Tibial nerve (tissue), 4 donors: ENCODE data around the gene LRRC74B. TPM values are rescaled to one million over a fixed set of nuclear protein-coding genes. Genes with fewer than 3 reads are reported as not detected.

Experiments
- DNase-seq, 2 donors: peaks; one replicate each; pipeline ENCODE4 v3.0.0-alpha.2; 2019; ENCODE audit warnings: low spot score in 2 of 2
- H3K27ac ChIP-seq, 4 donors: fragments of 200-600 bp; sonication (generic) in 3 of 4; one replicate each; pipeline ENCODE4 v1.5.1; 2017 to 2019; ENCODE audit warnings: mild to moderate bottlenecking in 1 of 4
- H3K27me3 ChIP-seq, 2 donors: fragments of 200-600 bp; sonication (generic) in 1 of 2; one replicate each; pipeline versions ENCODE4 v1.5.1 to v1.6.0; 2017 to 2019
- H3K36me3 ChIP-seq, 3 donors: fragments of 200-600 bp; sonication (generic); one replicate each; pipeline ENCODE4 v1.5.1; 2018 to 2019
- H3K4me1 ChIP-seq, 4 donors: fragments of 200-600 bp; sonication (generic) in 3 of 4; one replicate each; pipeline ENCODE4 v1.5.1; 2017 to 2019
- H3K4me3 ChIP-seq, 4 donors: fragments of 200-600 bp; sonication (generic) in 3 of 4; one replicate each; pipeline ENCODE4 v1.5.1; 2017 to 2019; ENCODE audit warnings: mild to moderate bottlenecking in 1 of 4, moderate library complexity in 1 of 4
- H3K9me3 ChIP-seq, 4 donors: fragments of 200-600 bp; sonication (generic) in 3 of 4; one replicate each; pipeline ENCODE4 v1.5.1; 2017 to 2019
- CTCF ChIP-seq, 5 experiments: fragments of 200-600 bp in 3 of 5; fragments of 450-650 bp in 2 of 5; sonication (generic) in 3 of 5; IDR thresholded peaks; one replicate each; pipeline ENCODE4 v1.5.1; 2016 to 2019; ENCODE audit warnings: antibody characterized with exemption in 5 of 5, mild to moderate bottlenecking in 3 of 5, moderate library complexity in 2 of 5
- EP300 ChIP-seq, 2 donors: sonication (generic); formaldehyde crosslinking; IDR thresholded peaks; one replicate each; pipeline ENCODE4 v1.6.1; 2017; ENCODE audit warnings: antibody characterized with exemption in 2 of 2, mild to moderate bottlenecking in 1 of 2
- POLR2A ChIP-seq, 2 donors: fragments of 450-650 bp; IDR thresholded peaks; one replicate each; pipeline ENCODE4 v1.6.1; 2017; ENCODE audit warnings: antibody characterized with exemption in 2 of 2, mild to moderate bottlenecking in 2 of 2, moderate library complexity in 2 of 2
- WGBS, 2 donors: methylation state at CpG; one replicate each; pipeline ENCODE4 v1.1.5; 2018; 5-methylcytosine and 5-hydroxymethylcytosine counted together
- total RNA-seq, 4 donors: library from RNA; depleted of rRNA; stranded (reverse); fragments of >200 nt; gene quantifications; one replicate each; pipeline ENCODE4 v1.1.0, GENCODE V29; 2016

LRRC74B gene
- total RNA-seq = under 1 TPM in 1 of 4 donors, not detected in 3; 0.39 TPM

- Histone ChIP-seq H3K27me3 (no peaks in the 10 kb centered on the region), H3K36me3 (no peaks in the 10 kb centered on the region), H3K4me3 (peak within 1 kb of the TSS; percentile 25 to 53 (median 38)), H3K4me1 (peaks cover 0 to 21% (median 11%) of the 10 kb centered on the region in 4 donors), H3K27ac (peak within 1 kb of the TSS in 1 of 4 donors; percentile 48), H3K9me3 (no peaks in the 10 kb centered on the region)
- no peak for TF ChIP-seq CTCF (IDR thresholded peaks at IDR 0.05)
- DNase-seq = peak; percentile 74 to 83
- WGBS, 2 donors = 8 to 9% methylated on average over 24 to 34 of the region's 47 CpGs
These were observed at the start of gene LRRC74B for GRCh38 chr22:21045585-21046294. LRRC74B (plus strand) TSS chr22:21045946; CDS start chr22:21045987, 41 bp downstream.

- H3K4me1 ChIP-seq = peaks cover 0 to 22% (median 15%) of the 10 kb centered on the region in 4 donors
- H3K4me3 ChIP-seq = no peak overlapping the region
- no peak overlapping the region for H3K27ac ChIP-seq
- H3K36me3 ChIP-seq = peaks cover 3 to 97% (median 12%) of the 10 kb centered on the region in 3 donors
- WGBS, 2 donors = 83 to 92% methylated on average over 7 to 10 of the region's 10 CpGs
- no peaks in the 10 kb centered on the region for H3K9me3 ChIP-seq
- no peaks in the 10 kb centered on the region for H3K27me3 ChIP-seq
- no peak for TF ChIP-seq POLR2A (IDR thresholded peaks at IDR 0.05)
- TF ChIP-seq EP300 (IDR thresholded peaks at IDR 0.05) = no peak
- no peak for TF ChIP-seq CTCF (IDR thresholded peaks at IDR 0.05)
- DNase-seq = no peak
These were observed 49.7 kb upstream of the LRRC74B start for GRCh38 chr22:20996031-20996410.

- H3K4me1 ChIP-seq = peaks cover 0 to 24% (median 16%) of the 10 kb centered on the region in 4 donors
- WGBS, 2 donors = 79 to 83% methylated on average over 9 to 21 of the region's 27 CpGs
- no peak for DNase-seq
- H3K27ac ChIP-seq = no peak overlapping the region
- H3K9me3 ChIP-seq = no peaks in the 10 kb centered on the region
- H3K36me3 ChIP-seq = peaks cover 3 to 88% (median 9%) of the 10 kb centered on the region in 3 donors
- no peaks in the 10 kb centered on the region for H3K27me3 ChIP-seq
- no peak overlapping the region for H3K4me3 ChIP-seq
- no peak for TF ChIP-seq EP300 (IDR thresholded peaks at IDR 0.05)
- TF ChIP-seq CTCF (IDR thresholded peaks at IDR 0.05) = no peak
These were observed 48.9 kb upstream of the LRRC74B start for GRCh38 chr22:20996598-20997535.

GRCh38 chr22:20997536-20998257, 48.0 kb upstream of the LRRC74B start:
- H3K27ac ChIP-seq = no peak overlapping the region

More at GRCh38 chr22:20997536-20998257, 48.0 kb upstream of the LRRC74B start:
- TF ChIP-seq EP300 (IDR thresholded peaks at IDR 0.05) = no peak
- TF ChIP-seq POLR2A (IDR thresholded peaks at IDR 0.05) = no peak
- TF ChIP-seq CTCF (IDR thresholded peaks at IDR 0.05) = no peak
- 70 to 75% methylated on average over 9 to 12 of the region's 13 CpGs for WGBS, 2 donors
- Histone ChIP-seq H3K4me1 (peaks cover 0 to 26% (median 16%) of the 10 kb centered on the region in 4 donors), H3K27me3 (no peaks in the 10 kb centered on the region), H3K4me3 (no peak overlapping the region), H3K36me3 (peaks cover 2 to 80% (median 9%) of the 10 kb centered on the region in 3 donors), H3K9me3 (no peaks in the 10 kb centered on the region)
- no peak for DNase-seq
